Natural killer cell (primary cell): ENCODE results near the gene CLEC18B. TPM values are rescaled to one million over a fixed set of nuclear protein-coding genes. Genes with fewer than 3 reads are reported as not detected.
"Not testable (repeated sequence)": the region's sequence is repeated elsewhere in the genome, so short reads cannot be mapped to it uniquely, and the experiment has no call there.

ENCODE experiments used
- ATAC-seq, 3 donors: fragments of 150-1000 bp in 2 of 3; fragments of 200-7000 bp in 1 of 3; cut with Tn5 transposase; 1 replicate in 1 of 3; 2 replicates in 2 of 3; pipeline ENCODE4 v1.10.0; 2021; ENCODE audit warnings: mild to moderate bottlenecking in 2 of 3, moderate library complexity in 2 of 3
- DNase-seq, 2 donors: peaks; one replicate each; pipeline versions ENCODE4 v3.0.0 to v3.0.0-alpha.2; 2013 to 2021; ENCODE audit warnings: mixed read lengths in 1 of 2
- H3K27ac ChIP-seq: one replicate; pipeline ENCODE4 v1.5.1; 2013; ENCODE audit warnings: mild to moderate bottlenecking, low read length
- H3K27me3 ChIP-seq: one replicate; pipeline ENCODE4 v1.6.1; 2013; ENCODE audit warnings: low read length; ENCODE audit not compliant: control insufficient read depth, insufficient read depth
- H3K36me3 ChIP-seq: one replicate; pipeline ENCODE4 v1.6.1; 2013; ENCODE audit warnings: low read length; ENCODE audit not compliant: control insufficient read depth, insufficient read depth
- H3K4me1 ChIP-seq: one replicate; pipeline ENCODE4 v1.6.1; 2013; ENCODE audit warnings: low read length; ENCODE audit not compliant: control insufficient read depth, insufficient read depth
- H3K4me3 ChIP-seq: one replicate; pipeline ENCODE4 v1.5.1; 2013; ENCODE audit warnings: low read length
- H3K9me3 ChIP-seq: one replicate; pipeline ENCODE4 v1.6.1; 2013; ENCODE audit warnings: low read length; ENCODE audit not compliant: control insufficient read depth, insufficient read depth
- H3K27ac Mint-ChIP-seq, 2 donors: one replicate each; pipeline ENCODE4 v1.8.0; 2022; ENCODE audit warnings: mild to moderate bottlenecking in 2 of 2, mixed read lengths in 2 of 2, moderate library complexity in 1 of 2
- H3K27me3 Mint-ChIP-seq, 2 donors: one replicate each; pipeline ENCODE4 v1.8.0; 2022; ENCODE audit warnings: low read depth in 2 of 2, mixed read lengths in 2 of 2
- H3K36me3 Mint-ChIP-seq: one replicate; pipeline ENCODE4 v1.8.0; 2022; ENCODE audit warnings: mixed read lengths
- H3K4me1 Mint-ChIP-seq, 2 donors: one replicate each; pipeline ENCODE4 v1.8.0; 2022; ENCODE audit warnings: mixed read lengths in 2 of 2
- H3K4me3 Mint-ChIP-seq: one replicate; pipeline ENCODE4 v1.8.0; 2022; ENCODE audit warnings: mild to moderate bottlenecking, moderate library complexity, mixed read lengths
- H3K9me3 Mint-ChIP-seq, 2 donors: one replicate each; pipeline ENCODE4 v1.8.0; 2022; ENCODE audit warnings: mixed read lengths in 2 of 2
- WGBS: methylation state at CpG from one replicate; pipeline ENCODE4 v1.1.7; 2013; ENCODE audit warnings: missing lambda C conversion rate; ENCODE audit not compliant: insufficient coverage; 5-methylcytosine and 5-hydroxymethylcytosine counted together
- intact Hi-C: fragments of 100-400 bp; cut with micrococcal nuclease; formaldehyde crosslinking; loops from one replicate; pipeline ENCODE4 v1.14.2; 2022
- total RNA-seq, 4 donors: library from RNA; stranded (reverse); fragments of 120-200 nt in 1 of 4; gene quantifications; one replicate each; pipeline versions ENCODE4 v1.2.3 to v1.2.4, GENCODE V29; 2013 to 2022

The CLEC18B gene
- total RNA-seq, 3 donors from 2014 or later (not counting 1 experiment from before 2014, with no cell fraction given), result 0.24 to 1.8 (median 0.30) TPM

GRCh38 chr16:74425751-74426150, 4.5 kb upstream of the CLEC18B start:
- H3K27me3 ChIP-seq, H3K9me3 Mint-ChIP-seq, H3K4me3 Mint-ChIP-seq, DNase-seq, H3K9me3 ChIP-seq, ATAC-seq, H3K27ac Mint-ChIP-seq, H3K27me3 Mint-ChIP-seq, H3K4me3 ChIP-seq, H3K4me1 ChIP-seq, H3K36me3 ChIP-seq, intact Hi-C loops, H3K36me3 Mint-ChIP-seq, H3K27ac ChIP-seq, H3K4me1 Mint-ChIP-seq: not testable (repeated sequence)
- 90% methylated on average over 2 of the region's 6 CpGs for WGBS

GRCh38 chr16:74423721-74424120, 2.4 kb upstream of the CLEC18B start:
- intact Hi-C loops, H3K36me3 Mint-ChIP-seq, ATAC-seq: not testable (repeated sequence)

DNA sequence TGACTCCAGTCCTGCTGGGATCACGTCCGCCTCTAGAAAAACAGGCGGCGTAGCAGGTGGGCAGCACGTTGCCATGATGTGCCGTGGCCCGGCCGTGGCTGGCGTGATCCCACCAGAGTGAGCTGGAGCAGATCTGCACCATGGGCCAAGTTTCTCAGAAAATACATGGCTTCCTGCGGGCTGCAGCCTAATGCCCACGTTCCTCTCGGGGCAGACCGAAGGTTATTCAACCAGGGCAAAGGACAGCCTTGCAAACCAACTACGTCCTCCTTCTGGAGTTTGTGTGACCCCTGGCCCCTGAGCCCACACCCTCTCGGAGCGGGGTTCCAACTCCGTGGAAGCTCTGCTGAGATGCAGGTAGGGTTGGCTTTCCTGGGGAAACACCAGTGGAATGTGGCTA, 808 bp upstream of the CLEC18B start:
- H3K36me3 Mint-ChIP-seq, DNase-seq, H3K36me3 ChIP-seq, H3K9me3 Mint-ChIP-seq, ATAC-seq, H3K27ac ChIP-seq, H3K4me3 ChIP-seq, intact Hi-C loops, H3K4me1 Mint-ChIP-seq, H3K27me3 Mint-ChIP-seq, H3K27me3 ChIP-seq, H3K27ac Mint-ChIP-seq, H3K9me3 ChIP-seq, H3K4me1 ChIP-seq, H3K4me3 Mint-ChIP-seq: not testable (repeated sequence)
- WGBS, result 97% methylated on average over 4 of the region's 17 CpGs

More at GRCh38 chr16:74423721-74424120, 2.4 kb upstream of the CLEC18B start:
- 85% methylated on average over 3 of the region's 4 CpGs for WGBS
- H3K27me3 Mint-ChIP-seq, H3K4me3 ChIP-seq, DNase-seq, H3K4me1 Mint-ChIP-seq, H3K4me1 ChIP-seq, H3K27me3 ChIP-seq, H3K27ac Mint-ChIP-seq, H3K9me3 ChIP-seq, H3K9me3 Mint-ChIP-seq, H3K4me3 Mint-ChIP-seq, H3K27ac ChIP-seq, H3K36me3 ChIP-seq: not testable (repeated sequence)

DNA sequence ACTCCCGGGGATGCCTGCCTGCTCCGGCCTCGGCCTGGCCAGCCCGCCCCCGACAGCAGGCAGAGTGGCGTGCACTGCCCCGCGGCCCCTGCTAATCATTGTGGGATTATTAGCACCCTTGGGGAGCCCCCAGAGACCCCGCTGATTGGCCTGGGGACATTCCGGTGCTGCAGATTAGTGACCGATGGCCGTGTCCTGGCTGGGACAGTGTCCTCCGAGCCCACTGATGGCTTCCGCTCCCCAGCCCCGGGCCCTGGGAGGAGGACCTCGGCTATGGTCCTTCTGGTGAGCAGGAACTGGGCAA, 156 bp upstream of the CLEC18B start:
- H3K4me1 ChIP-seq, H3K27me3 ChIP-seq, H3K27me3 Mint-ChIP-seq, H3K36me3 ChIP-seq, H3K9me3 Mint-ChIP-seq, H3K36me3 Mint-ChIP-seq, intact Hi-C loops, H3K27ac ChIP-seq, H3K4me3 Mint-ChIP-seq, H3K9me3 ChIP-seq, DNase-seq, H3K4me3 ChIP-seq, ATAC-seq, H3K27ac Mint-ChIP-seq, H3K4me1 Mint-ChIP-seq: not testable (repeated sequence)
- WGBS, result 89% methylated on average over 7 of the region's 16 CpGs

DNA sequence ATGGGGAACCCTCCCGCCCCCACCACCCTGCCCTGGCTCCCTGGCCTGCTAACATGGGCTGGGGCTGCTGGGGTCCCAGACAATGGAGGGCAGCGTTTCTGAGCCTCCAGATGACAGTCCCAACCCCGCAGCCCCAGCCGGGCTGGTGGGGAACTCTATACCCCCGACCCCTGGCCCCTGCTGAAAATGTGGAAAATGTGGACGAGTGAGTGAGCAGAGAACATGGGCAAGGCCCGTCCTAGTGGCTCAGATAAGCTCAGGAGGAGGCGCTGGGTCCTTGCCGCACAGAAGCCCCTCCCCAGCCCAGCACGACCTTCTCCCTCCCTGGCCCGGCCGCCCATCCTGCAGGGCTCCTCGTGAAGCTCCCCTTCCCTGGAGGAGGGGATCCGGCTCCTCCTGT, 1.5 kb downstream of the CLEC18B start:
- H3K27ac Mint-ChIP-seq, H3K9me3 Mint-ChIP-seq, H3K9me3 ChIP-seq, DNase-seq, H3K36me3 ChIP-seq, H3K4me3 Mint-ChIP-seq, H3K27ac ChIP-seq, H3K36me3 Mint-ChIP-seq, H3K27me3 ChIP-seq, intact Hi-C loops, H3K4me3 ChIP-seq, H3K27me3 Mint-ChIP-seq, ATAC-seq, H3K4me1 ChIP-seq, H3K4me1 Mint-ChIP-seq: not testable (repeated sequence)
- 77% methylated on average over 3 of the region's 14 CpGs for WGBS

DNA sequence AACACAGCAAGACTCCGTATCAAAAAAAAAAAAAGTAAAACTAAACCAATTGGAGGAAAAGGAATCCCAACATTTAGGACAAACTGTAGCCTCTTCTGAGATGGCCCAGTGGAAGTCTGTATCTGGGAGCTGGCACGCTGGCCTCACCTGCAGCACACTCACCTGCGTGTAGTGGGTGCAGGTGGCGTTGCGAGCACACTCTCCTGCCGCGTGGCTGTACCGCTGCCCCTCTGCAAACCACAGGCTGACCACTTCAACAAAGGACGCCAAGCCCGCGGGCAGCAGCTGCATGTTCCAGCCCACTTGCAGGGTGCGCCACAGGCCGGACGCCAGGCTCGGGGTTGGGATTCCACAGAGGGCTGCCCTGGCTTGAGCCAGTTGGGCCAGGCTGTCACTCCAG, 3.4 kb downstream of the CLEC18B start:
- H3K9me3 Mint-ChIP-seq, H3K4me3 ChIP-seq, H3K27ac Mint-ChIP-seq, H3K36me3 Mint-ChIP-seq, H3K27ac ChIP-seq, H3K4me1 Mint-ChIP-seq, H3K4me1 ChIP-seq, ATAC-seq, H3K9me3 ChIP-seq, H3K27me3 ChIP-seq, H3K4me3 Mint-ChIP-seq, H3K36me3 ChIP-seq, H3K27me3 Mint-ChIP-seq, DNase-seq, intact Hi-C loops: not testable (repeated sequence)
- WGBS, result 80% methylated on average over 6 of the region's 15 CpGs

- ATAC-seq, H3K36me3 Mint-ChIP-seq, H3K36me3 ChIP-seq, H3K27me3 ChIP-seq, H3K27ac ChIP-seq, H3K4me3 Mint-ChIP-seq, H3K27ac Mint-ChIP-seq, H3K9me3 ChIP-seq, H3K27me3 Mint-ChIP-seq, DNase-seq, H3K4me3 ChIP-seq, intact Hi-C loops, H3K4me1 ChIP-seq, H3K9me3 Mint-ChIP-seq, H3K4me1 Mint-ChIP-seq: not testable (repeated sequence)
- WGBS, result 84% methylated on average over 7 of the region's 7 CpGs
These were observed 7.4 kb downstream of the CLEC18B start for GRCh38 chr16:74413920-74414319.

DNA sequence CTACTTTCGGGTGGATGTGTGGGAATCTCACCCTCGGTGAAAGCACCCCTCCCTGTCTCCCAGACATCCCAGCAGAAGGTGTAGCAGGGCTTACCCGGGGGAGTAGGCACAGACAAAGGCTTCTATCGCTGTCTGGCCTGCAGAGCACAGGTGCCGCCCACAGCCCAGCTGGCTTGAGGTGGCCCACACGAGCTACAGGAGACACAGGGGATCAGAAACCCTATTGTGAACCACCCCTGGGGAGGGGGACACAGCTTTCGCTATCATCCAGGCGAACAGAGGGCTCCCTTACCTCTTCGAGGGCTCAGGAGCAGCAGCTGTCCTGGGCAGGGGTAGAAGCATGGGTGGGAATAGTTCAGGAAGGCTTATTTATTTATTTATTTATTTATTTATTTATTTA, 7.8 kb downstream of the CLEC18B start:
- H3K9me3 Mint-ChIP-seq, H3K4me1 Mint-ChIP-seq, H3K27ac Mint-ChIP-seq, intact Hi-C loops, H3K36me3 ChIP-seq, H3K27me3 Mint-ChIP-seq, H3K36me3 Mint-ChIP-seq, H3K27me3 ChIP-seq, ATAC-seq, H3K9me3 ChIP-seq, H3K4me3 ChIP-seq, DNase-seq, H3K4me1 ChIP-seq, H3K27ac ChIP-seq, H3K4me3 Mint-ChIP-seq: not testable (repeated sequence)
- WGBS, result 88% methylated on average over 4 of the region's 9 CpGs
